Measurements from ENCODE around the gene FLT3LG. TPM values are rescaled to one million over a fixed set of nuclear protein-coding genes. Genes with fewer than 3 reads are reported as not detected.
"Not testable (repeated sequence)": the region's sequence is repeated elsewhere in the genome, so short reads cannot be mapped to it uniquely, and the experiment has no call there.

Gene FLT3LG
- total RNA-seq, 1 experiment from 2014 or later = 6.5 TPM

- Histone ChIP-seq H3K27me3 (replicated peaks; ENCODE audit: insufficient read depth, low read depth, low read length, poor library complexity) (peaks cover 34% of the 10 kb centered on the region), H3K36me3 (ENCODE audit: insufficient read depth, low read length, poor library complexity, severe bottlenecking) (no peaks in the 10 kb centered on the region), H3K27ac (ENCODE audit: low read depth, low read length, poor library complexity, severe bottlenecking) (peak overlapping the region; percentile 82), H3K4me3 (ENCODE audit: low read depth, low read length, poor library complexity, severe bottlenecking) (peak overlapping the region; percentile 68), H3K9me3 (ENCODE audit: low read depth, low read length, poor library complexity, severe bottlenecking) (no peaks in the 10 kb centered on the region), H3K4me1 (ENCODE audit: insufficient read depth, low read length, poor library complexity, severe bottlenecking) (peaks cover 23% of the 10 kb centered on the region)
- POLR2A ChIA-PET (ENCODE audit: low non-redundant PET) = no interaction called here
- no TSS peak for BruUV-seq (replicated peaks)
- TF ChIP-seq, protein P1, sequence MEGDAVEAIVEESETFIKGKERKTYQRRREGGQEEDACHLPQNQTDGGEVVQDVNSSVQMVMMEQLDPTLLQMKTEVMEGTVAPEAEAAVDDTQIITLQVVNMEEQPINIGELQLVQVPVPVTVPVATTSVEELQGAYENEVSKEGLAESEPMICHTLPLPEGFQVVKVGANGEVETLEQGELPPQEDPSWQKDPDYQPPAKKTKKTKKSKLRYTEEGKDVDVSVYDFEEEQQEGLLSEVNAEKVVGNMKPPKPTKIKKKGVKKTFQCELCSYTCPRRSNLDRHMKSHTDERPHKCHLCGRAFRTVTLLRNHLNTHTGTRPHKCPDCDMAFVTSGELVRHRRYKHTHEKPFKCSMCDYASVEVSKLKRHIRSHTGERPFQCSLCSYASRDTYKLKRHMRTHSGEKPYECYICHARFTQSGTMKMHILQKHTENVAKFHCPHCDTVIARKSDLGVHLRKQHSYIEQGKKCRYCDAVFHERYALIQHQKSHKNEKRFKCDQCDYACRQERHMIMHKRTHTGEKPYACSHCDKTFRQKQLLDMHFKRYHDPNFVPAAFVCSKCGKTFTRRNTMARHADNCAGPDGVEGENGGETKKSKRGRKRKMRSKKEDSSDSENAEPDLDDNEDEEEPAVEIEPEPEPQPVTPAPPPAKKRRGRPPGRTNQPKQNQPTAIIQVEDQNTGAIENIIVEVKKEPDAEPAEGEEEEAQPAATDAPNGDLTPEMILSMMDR (conservative IDR thresholded peaks at IDR 0.05; ENCODE audit: low read depth, low read length) = no peak
- TF ChIP-seq EZH2 (IDR thresholded peaks at IDR 0.05; ENCODE audit: borderline replicate concordance, low read depth, low read length, poor library complexity, severe bottlenecking) = no peak
- CTCF ChIA-PET = interaction anchor here (0.5 to 2.2 kb wide), 4 partner anchors 51 to 449 kb away, joined by 3 to 10 read pairs (median 6); partner anchors contain the start of genes RUVBL2 and TEAD2
- intact Hi-C loops (cut with micrococcal nuclease; ENCODE audit: unreplicated experiment) = loop anchor here (1.0 to 5.0 kb wide), 4 partner anchors 51 to 346 kb away; no protein-coding TSS in a partner anchor
- peak; percentile 96 for DNase-seq (ENCODE audit: low spot score)
Measured at GRCh38 chr19:49442771-49443365, 31.1 kb upstream of the FLT3LG start.

- no peak for TF ChIP-seq EZH2 (IDR thresholded peaks at IDR 0.05; ENCODE audit: borderline replicate concordance, low read depth, low read length, poor library complexity, severe bottlenecking)
- TF ChIP-seq, protein P1 (conservative IDR thresholded peaks at IDR 0.05; ENCODE audit: low read depth, low read length) = peak; percentile 94
- intact Hi-C loops (cut with micrococcal nuclease; ENCODE audit: unreplicated experiment) = loop anchor here (1.0 to 5.0 kb wide), 4 partner anchors 51 to 346 kb away; no protein-coding TSS in a partner anchor
- no TSS peak for BruUV-seq (replicated peaks)
Measured at GRCh38 chr19:49443366-49444099, 30.5 kb upstream of the FLT3LG start.

GRCh38 chr19:49444100-49444700 is 29.8 kb upstream of the FLT3LG start:
- BruUV-seq (replicated peaks); H3K9me3 ChIP-seq (ENCODE audit: low read depth, low read length, poor library complexity, severe bottlenecking); H3K36me3 ChIP-seq (ENCODE audit: insufficient read depth, low read length, poor library complexity, severe bottlenecking); H3K27ac ChIP-seq (ENCODE audit: low read depth, low read length, poor library complexity, severe bottlenecking); POLR2A ChIA-PET (ENCODE audit: low non-redundant PET); DNase-seq (ENCODE audit: low spot score): not testable (repeated sequence)
- H3K27me3 ChIP-seq (replicated peaks; ENCODE audit: insufficient read depth, low read depth, low read length, poor library complexity) = peaks cover 20% of the 10 kb centered on the region
- peak overlapping the region; percentile 68 for H3K4me3 ChIP-seq (ENCODE audit: low read depth, low read length, poor library complexity, severe bottlenecking)
- intact Hi-C loops (cut with micrococcal nuclease; ENCODE audit: unreplicated experiment) = loop anchor here (5.0 kb wide), 2 partner anchors 217 to 347 kb away; no protein-coding TSS in a partner anchor
- CTCF ChIA-PET = interaction anchor here (0.7 to 1.9 kb wide), 4 partner anchors 13 to 196 kb away, joined by 8 to 18 read pairs (median 10); partner anchors contain the start of gene RRAS
- H3K4me1 ChIP-seq (ENCODE audit: insufficient read depth, low read length, poor library complexity, severe bottlenecking) = peaks cover 29% of the 10 kb centered on the region

More at GRCh38 chr19:49443366-49444099, 30.5 kb upstream of the FLT3LG start:
- CTCF ChIA-PET = interaction anchor here (0.7 to 2.2 kb wide), 2 partner anchors 52 to 450 kb away, joined by 3 to 10 read pairs; partner anchors contain the start of gene RUVBL2
- POLR2A ChIA-PET (ENCODE audit: low non-redundant PET) = no interaction called here
- peaks cover 27% of the 10 kb centered on the region for H3K27me3 ChIP-seq (replicated peaks; ENCODE audit: insufficient read depth, low read depth, low read length, poor library complexity)
- no peaks in the 10 kb centered on the region for H3K9me3 ChIP-seq (ENCODE audit: low read depth, low read length, poor library complexity, severe bottlenecking)
- peak overlapping the region; percentile 68 for H3K4me3 ChIP-seq (ENCODE audit: low read depth, low read length, poor library complexity, severe bottlenecking)
- H3K36me3 ChIP-seq (ENCODE audit: insufficient read depth, low read length, poor library complexity, severe bottlenecking) = peaks cover 2% of the 10 kb centered on the region
- peak; percentile 98 for DNase-seq (ENCODE audit: low spot score)
- H3K4me1 ChIP-seq (ENCODE audit: insufficient read depth, low read length, poor library complexity, severe bottlenecking) = peaks cover 29% of the 10 kb centered on the region
- peak overlapping the region; percentile 82 for H3K27ac ChIP-seq (ENCODE audit: low read depth, low read length, poor library complexity, severe bottlenecking)
